ENCODE results near the gene APELA. TPM values are rescaled to one million over a fixed set of nuclear protein-coding genes. Genes with fewer than 3 reads are reported as not detected.

APELA gene
- total RNA-seq, 1 donor, result not detected

DNA sequence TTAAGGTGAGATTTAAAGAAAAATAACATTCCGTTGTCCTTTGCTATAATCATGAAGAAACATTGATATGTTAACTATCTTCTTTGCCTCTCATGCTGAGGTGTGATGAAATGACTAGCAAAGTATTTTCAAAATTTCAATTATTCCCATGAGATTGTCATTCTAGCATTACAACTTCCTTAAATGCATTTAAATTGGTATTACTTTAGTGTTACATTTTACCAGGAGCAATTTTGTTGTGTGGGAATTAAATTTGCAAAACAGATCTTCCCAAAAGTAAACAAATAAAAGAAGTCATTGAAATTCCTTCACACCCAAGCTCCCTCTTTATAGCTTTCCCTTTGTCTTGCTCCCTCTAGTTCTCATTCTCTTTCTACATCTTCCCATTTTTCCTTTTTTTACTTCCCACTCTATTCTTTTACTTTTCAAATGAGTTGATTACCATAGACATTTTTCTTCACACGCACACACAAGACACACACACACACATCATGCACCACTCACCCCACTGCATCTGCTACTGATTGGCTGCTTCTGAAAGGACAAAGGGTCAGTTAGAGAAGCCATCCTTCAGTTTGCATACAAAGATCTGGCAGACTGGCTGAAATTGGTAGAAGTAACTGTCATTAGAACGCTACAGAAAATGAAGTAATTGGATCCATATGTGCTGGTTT is 10.0 kb upstream of the APELA start:
- DNase-seq (ENCODE audit: low read depth), result no peak

GRCh38 chr4:164871673-164872072 is 5.3 kb upstream of the APELA start:
- no peak for DNase-seq (ENCODE audit: low read depth)
- no peak for TF ChIP-seq CTCF (IDR thresholded peaks at IDR 0.05; ENCODE audit: insufficient read depth, low read depth, low read length)
- no peak overlapping the region for H3K4me3 ChIP-seq (ENCODE audit: low read depth, low read length)

More for the DNA sequence above, 10.0 kb upstream of the APELA start:
- TF ChIP-seq CTCF (IDR thresholded peaks at IDR 0.05; ENCODE audit: insufficient read depth, low read depth, low read length), result no peak
- H3K4me3 ChIP-seq (ENCODE audit: low read depth, low read length), result no peak overlapping the region

- no peak overlapping the region for H3K4me3 ChIP-seq (ENCODE audit: low read depth, low read length)
- DNase-seq (ENCODE audit: low read depth), result no peak
- TF ChIP-seq CTCF (IDR thresholded peaks at IDR 0.05; ENCODE audit: insufficient read depth, low read depth, low read length), result no peak
Measured at GRCh38 chr4:164872481-164872880, 4.5 kb upstream of the APELA start.

DNA sequence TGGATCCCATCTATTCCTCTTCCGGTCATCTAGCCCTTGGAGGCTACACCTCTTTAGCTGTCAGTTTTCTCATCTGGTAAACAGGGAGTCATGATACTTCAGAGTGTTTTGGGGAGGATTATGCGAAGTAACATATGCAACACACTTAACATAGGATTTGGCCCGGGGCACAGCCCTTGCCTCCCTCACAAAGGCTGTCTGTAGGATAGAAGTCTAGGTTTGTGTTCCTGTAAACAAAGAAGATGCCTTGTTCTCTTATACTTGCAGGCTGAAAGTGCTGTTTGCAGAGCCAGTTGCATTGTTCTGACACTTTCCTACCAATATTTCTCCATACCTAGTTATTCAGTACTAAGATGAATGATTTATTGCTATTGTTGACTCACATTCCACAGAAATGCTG is 2.2 kb upstream of the APELA start:
- DNase-seq (ENCODE audit: low read depth), result no peak
- no peak overlapping the region for H3K4me3 ChIP-seq (ENCODE audit: low read depth, low read length)
- no peak for TF ChIP-seq CTCF (IDR thresholded peaks at IDR 0.05; ENCODE audit: insufficient read depth, low read depth, low read length)

- no peak overlapping the region for H3K4me3 ChIP-seq (ENCODE audit: low read depth, low read length)
- no peak for DNase-seq (ENCODE audit: low read depth)
Measured at GRCh38 chr4:164880489-164881262, 3.7 kb downstream of the APELA start.

DNA sequence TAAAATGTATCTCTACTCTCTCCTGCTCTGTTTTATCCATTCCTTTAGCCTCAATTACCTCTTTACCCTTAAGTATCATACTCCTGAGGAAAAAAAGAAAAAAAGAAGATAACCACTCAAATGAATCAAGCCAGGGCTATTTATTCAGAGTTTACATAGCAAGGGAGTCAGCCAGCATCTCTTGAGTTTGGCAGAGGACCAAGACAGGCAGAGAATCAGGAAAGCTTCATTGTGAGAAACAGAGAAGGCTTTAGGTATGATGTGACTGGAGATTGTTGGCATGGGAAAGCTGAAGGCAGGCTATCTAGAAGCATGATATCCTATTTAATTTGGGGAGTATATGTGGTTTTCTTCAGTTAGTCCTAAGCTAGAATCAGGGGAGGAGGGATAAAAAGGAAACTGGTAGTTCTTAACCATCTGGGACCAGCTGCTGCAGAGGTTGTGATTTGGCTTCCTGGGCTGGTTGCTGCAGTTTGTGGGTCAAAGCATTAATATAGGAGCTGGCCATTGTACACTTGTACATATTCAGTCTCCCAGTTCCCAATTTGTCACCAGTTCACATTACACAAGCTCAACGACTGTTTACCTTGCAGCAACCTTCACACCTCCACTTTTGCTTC is 11.2 kb downstream of the APELA start:
- no peak for TF ChIP-seq CTCF (IDR thresholded peaks at IDR 0.05; ENCODE audit: insufficient read depth, low read depth, low read length)
- no peak overlapping the region for H3K4me3 ChIP-seq (ENCODE audit: low read depth, low read length)
- DNase-seq (ENCODE audit: low read depth), result no peak

More at GRCh38 chr4:164880489-164881262, 3.7 kb downstream of the APELA start:
- TF ChIP-seq CTCF (IDR thresholded peaks at IDR 0.05; ENCODE audit: insufficient read depth, low read depth, low read length), result no peak

All from fibroblast of villous mesenchyme (primary cell).